Measurements from ENCODE around the gene NLRP6. TPM values are rescaled to one million over a fixed set of nuclear protein-coding genes. Genes with fewer than 3 reads are reported as not detected.
"Not testable (repeated sequence)": the region's sequence is repeated elsewhere in the genome, so short reads cannot be mapped to it uniquely, and the experiment has no call there.

NLRP6 gene
- total and polyA plus RNA-seq, 2 experiments from 2014 or later, result not detected

GRCh38 chr11:304915-305843, 27.0 kb downstream of the NLRP6 start:
- Histone ChIP-seq H3K4me3 (no peak overlapping the region), H3K4me1 (ENCODE audit: low read depth) (peaks cover 16% of the 10 kb centered on the region), H3K9me3 (ENCODE audit: low read depth) (no peaks in the 10 kb centered on the region), H3K36me3 (no peaks in the 10 kb centered on the region), H3K27me3 (no peaks in the 10 kb centered on the region), H3K27ac (no peak overlapping the region)
- DNase-seq (ENCODE audit: low read depth in 1 of 2, low spot score in 1 of 2), result peak; percentile 65 to 89
- TF ChIP-seq, protein P1, sequence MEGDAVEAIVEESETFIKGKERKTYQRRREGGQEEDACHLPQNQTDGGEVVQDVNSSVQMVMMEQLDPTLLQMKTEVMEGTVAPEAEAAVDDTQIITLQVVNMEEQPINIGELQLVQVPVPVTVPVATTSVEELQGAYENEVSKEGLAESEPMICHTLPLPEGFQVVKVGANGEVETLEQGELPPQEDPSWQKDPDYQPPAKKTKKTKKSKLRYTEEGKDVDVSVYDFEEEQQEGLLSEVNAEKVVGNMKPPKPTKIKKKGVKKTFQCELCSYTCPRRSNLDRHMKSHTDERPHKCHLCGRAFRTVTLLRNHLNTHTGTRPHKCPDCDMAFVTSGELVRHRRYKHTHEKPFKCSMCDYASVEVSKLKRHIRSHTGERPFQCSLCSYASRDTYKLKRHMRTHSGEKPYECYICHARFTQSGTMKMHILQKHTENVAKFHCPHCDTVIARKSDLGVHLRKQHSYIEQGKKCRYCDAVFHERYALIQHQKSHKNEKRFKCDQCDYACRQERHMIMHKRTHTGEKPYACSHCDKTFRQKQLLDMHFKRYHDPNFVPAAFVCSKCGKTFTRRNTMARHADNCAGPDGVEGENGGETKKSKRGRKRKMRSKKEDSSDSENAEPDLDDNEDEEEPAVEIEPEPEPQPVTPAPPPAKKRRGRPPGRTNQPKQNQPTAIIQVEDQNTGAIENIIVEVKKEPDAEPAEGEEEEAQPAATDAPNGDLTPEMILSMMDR (IDR thresholded peaks at IDR 0.05; ENCODE audit: low read depth, low read length), result peak; percentile 71

DNA sequence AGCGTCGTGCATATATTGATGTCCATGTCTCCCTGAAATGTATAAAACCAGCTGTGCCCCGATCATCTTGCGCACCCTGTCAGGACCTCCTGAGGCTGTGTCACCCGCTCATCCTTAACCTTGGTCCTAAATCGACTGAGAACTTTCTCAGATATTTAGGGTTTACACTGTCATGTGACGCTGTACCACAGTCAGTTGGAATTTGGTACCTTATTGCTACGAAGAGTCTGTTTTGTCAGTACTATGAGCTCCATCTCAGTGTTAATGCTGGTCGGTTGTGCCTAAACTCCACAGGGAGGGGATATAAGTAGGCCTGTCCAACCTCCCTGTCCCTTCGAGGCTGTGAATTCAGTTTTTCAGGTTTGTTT, 27.6 kb downstream of the NLRP6 start:
- Histone ChIP-seq H3K4me1 (ENCODE audit: low read depth) (peaks cover 16% of the 10 kb centered on the region), H3K27ac (peak overlapping the region; percentile 87), H3K27me3 (no peaks in the 10 kb centered on the region), H3K9me3 (ENCODE audit: low read depth) (no peaks in the 10 kb centered on the region), H3K36me3 (no peaks in the 10 kb centered on the region), H3K4me3 (no peak overlapping the region)
- no peak for DNase-seq (ENCODE audit: low read depth in 1 of 2, low spot score in 1 of 2)
- TF ChIP-seq, protein P1 (IDR thresholded peaks at IDR 0.05; ENCODE audit: low read depth, low read length), result no peak

DNA sequence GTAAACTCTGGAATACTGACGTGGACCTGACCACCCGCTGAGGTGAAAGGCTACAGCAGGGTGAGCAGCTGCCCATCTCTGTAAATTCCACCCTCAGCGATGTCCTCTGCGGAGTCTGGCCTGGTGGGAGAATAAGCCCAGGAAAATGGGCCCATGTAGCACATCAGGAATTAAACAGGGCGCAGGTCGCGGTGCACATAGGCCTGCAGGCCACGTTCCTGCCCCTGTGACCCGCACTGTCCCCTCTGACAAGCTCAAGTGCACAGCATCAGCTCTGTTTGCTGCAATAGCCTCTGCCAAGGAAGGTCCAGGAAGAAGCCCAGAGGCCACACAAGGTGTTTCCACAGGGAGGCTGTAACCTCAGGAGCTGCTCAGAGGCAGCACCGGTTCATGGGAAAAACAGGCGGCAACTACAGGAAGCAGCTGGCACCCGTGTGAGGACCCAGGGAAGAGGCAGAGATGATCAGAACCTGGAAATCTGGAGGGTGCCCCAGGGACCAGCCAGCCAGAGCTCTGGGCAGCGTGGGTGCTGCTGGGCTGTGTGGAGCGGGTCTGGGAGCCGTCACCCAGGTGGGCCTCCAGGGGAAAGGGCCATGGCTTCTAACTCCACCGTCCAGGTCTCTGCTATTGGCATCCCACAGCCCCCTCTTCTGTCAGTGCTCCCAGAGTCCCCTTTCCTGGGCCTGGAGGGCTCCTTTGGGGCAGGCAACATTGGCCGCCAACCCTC, 28.6 kb downstream of the NLRP6 start:
- TF ChIP-seq, protein P1 (IDR thresholded peaks at IDR 0.05; ENCODE audit: low read depth, low read length), result no peak
- H3K36me3 ChIP-seq, result no peaks in the 10 kb centered on the region
- H3K27ac ChIP-seq, result peak overlapping the region; percentile 87
- no peaks in the 10 kb centered on the region for H3K27me3 ChIP-seq
- H3K9me3 ChIP-seq (ENCODE audit: low read depth), result no peaks in the 10 kb centered on the region
- H3K4me1 ChIP-seq (ENCODE audit: low read depth), result peaks cover 16% of the 10 kb centered on the region
- DNase-seq (ENCODE audit: low read depth in 1 of 2, low spot score in 1 of 2), result no peak
- H3K4me3 ChIP-seq, result no peak overlapping the region

GRCh38 chr11:307766-308708, 29.8 kb downstream of the NLRP6 start, which contains the start of gene IFITM2:
IFITM2 (plus strand) TSS chr11:307816; CDS start chr11:308193, 377 bp downstream.
- Histone ChIP-seq H3K27ac (peak within 1 kb of the TSS; percentile 87), H3K4me1 (ENCODE audit: low read depth) (peaks cover 20% of the 10 kb centered on the region)
- not testable (repeated sequence) for H3K36me3 ChIP-seq; H3K27me3 ChIP-seq; H3K9me3 ChIP-seq (ENCODE audit: low read depth); H3K4me3 ChIP-seq
- peak; percentile 85 to 93 for DNase-seq (ENCODE audit: low read depth in 1 of 2, low spot score in 1 of 2)

DNA sequence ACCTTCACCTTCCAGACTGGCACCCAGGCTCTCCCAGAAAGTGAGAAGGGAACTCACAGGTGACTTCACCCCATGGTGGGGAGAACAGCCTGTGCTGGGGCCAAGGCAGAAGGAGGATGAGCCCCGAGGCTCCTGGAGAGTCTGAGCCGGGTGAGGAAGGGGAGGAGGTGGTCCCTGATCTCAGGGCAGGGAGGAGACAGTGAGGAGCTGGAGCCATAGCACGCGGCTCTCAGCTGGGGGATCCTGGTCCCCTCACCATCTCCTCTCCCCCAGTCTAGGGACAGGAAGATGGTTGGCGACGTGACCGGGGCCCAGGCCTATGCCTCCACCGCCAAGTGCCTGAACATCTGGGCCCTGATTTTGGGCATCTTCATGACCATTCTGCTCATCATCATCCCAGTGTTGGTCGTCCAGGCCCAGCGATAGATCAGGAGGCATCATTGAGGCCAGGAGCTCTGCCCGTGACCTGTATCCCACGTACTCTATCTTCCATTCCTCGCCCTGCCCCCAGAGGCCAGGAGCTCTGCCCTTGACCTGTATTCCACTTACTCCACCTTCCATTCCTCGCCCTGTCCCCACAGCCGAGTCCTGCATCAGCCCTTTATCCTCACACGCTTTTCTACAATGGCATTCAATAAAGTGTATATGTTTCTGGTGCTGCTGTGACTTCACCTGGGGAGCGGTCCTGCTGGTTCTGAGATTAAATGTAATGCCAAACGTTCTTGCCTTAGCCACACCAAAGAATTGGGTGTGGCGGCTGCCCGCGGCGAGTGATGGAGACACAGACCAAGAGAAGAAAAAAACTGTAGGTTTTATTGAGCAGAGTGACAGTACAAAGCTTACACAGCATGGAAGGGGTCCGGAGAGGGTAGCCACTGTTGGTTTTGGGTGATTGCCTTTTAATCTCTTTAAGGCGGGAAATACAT, 30.8 kb downstream of the NLRP6 start:
- Histone ChIP-seq H3K27ac (peak overlapping the region; percentile 87), H3K4me1 (ENCODE audit: low read depth) (peaks cover 27% of the 10 kb centered on the region)
- H3K4me3 ChIP-seq; H3K9me3 ChIP-seq (ENCODE audit: low read depth); H3K27me3 ChIP-seq; H3K36me3 ChIP-seq: not testable (repeated sequence)
- DNase-seq (ENCODE audit: low read depth in 1 of 2, low spot score in 1 of 2), result peak in 1 of 2 donors; percentile 8

DNA sequence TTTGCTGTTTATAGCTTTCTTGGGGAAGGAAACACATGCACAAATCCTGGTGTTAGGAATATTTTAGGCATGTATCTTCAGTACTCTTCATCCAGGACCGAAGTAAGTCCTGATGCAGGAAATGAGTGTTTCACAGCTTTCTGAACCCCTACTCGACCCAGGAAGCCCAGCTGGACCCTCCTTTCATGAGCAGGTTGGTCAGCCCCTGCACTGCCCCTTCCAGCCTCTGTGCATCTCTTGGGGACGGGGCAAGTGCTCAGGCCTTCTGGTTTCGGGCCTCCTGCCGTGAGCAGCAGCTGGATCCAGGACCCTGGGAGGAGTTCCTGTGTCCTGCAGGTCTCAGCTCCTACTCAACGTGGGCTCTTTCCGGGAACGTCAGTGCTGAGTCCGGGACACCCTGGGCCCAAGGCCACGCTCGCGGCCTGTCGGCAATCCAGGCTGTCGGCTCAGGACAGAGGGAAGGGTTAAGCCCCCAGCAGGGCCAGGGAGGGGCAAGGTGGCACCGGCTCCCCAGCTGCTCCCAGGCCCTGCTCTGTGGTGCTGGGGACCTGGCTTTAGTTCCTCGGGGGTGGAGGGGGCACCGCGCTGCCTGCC, 31.9 kb downstream of the NLRP6 start:
- peaks cover 33% of the 10 kb centered on the region for H3K4me1 ChIP-seq (ENCODE audit: low read depth)
- DNase-seq (ENCODE audit: low read depth in 1 of 2, low spot score in 1 of 2), result peak in 1 of 2 donors; percentile 38
- not testable (repeated sequence) for H3K27ac ChIP-seq; H3K27me3 ChIP-seq; H3K36me3 ChIP-seq; H3K4me3 ChIP-seq; H3K9me3 ChIP-seq (ENCODE audit: low read depth)

- not testable (repeated sequence) for H3K4me3 ChIP-seq; H3K9me3 ChIP-seq (ENCODE audit: low read depth); H3K27ac ChIP-seq; DNase-seq (ENCODE audit: low read depth in 1 of 2, low spot score in 1 of 2); H3K27me3 ChIP-seq; H3K36me3 ChIP-seq
- peaks cover 33% of the 10 kb centered on the region for H3K4me1 ChIP-seq (ENCODE audit: low read depth)
These were observed 33.0 kb downstream of the NLRP6 start for GRCh38 chr11:311013-311748.

Data from cardiac muscle cell (in vitro differentiated cells and primary cell).